PFSK-1 (cell line): ENCODE results near the gene SASH3.

ENCODE experiments used
- FOXP2 ChIP-seq: optimal IDR thresholded peaks from 2 replicates; pipeline ENCODE3; 2011; ENCODE audit warnings: borderline replicate concordance, control low read depth, inconsistent platforms; ENCODE audit not compliant: insufficient read depth; ENCODE audit errors: extremely low read length, extremely low read depth
- POLR2AphosphoS5 ChIP-seq: IDR thresholded peaks from 2 replicates; pipeline ENCODE4 v1.6.1; 2012; ENCODE audit warnings: low read depth, mild to moderate bottlenecking, control low read depth, low read length, moderate library complexity
- SIN3A ChIP-seq: IDR thresholded peaks from 2 replicates; pipeline ENCODE4 v1.6.1; 2012; ENCODE audit warnings: mild to moderate bottlenecking, low read length, moderate library complexity, borderline replicate concordance; ENCODE audit not compliant: insufficient read depth
- TAF1 ChIP-seq: IDR thresholded peaks from 2 replicates; pipeline ENCODE4 v1.6.1; 2012; ENCODE audit warnings: low read length, control low read depth, borderline replicate concordance; ENCODE audit not compliant: insufficient read depth
- TF ChIP-seq, protein P1 (sequence below), 2 experiments: IDR thresholded peaks; 2 replicates each; pipeline versions ENCODE4 v1.6.1 to v1.8.0; 2011 to 2012; ENCODE audit warnings: low read depth in 2 of 2, low read length in 2 of 2, control low read depth in 1 of 2, inconsistent platforms in 1 of 2, mild to moderate bottlenecking in 1 of 2, moderate library complexity in 1 of 2; ENCODE audit not compliant: insufficient read depth in 1 of 2

The SASH3 gene

DNA sequence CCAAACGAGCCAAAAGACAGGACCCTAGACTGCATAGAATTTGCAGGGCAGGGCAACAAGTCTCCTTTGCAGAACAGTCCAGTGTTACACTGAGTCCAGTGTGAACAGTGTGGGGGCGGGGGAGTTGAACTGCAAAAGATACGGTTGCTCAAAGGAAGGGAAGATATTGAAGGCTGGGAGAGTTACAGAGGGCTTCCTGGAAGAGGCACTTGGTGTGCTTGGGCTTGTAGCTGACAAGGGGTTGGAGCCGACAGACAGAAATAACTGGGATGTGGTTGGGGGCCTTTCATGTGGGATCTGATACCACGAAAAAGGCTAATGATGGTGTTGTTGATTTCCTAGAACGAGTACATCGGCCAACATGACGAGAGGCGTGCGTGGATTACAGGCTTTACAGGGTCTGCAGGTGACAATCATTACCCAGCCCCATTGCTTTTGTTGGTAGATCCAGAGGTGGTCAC, 34.9 kb upstream of the SASH3 start:
- TF ChIP-seq, protein P1, sequence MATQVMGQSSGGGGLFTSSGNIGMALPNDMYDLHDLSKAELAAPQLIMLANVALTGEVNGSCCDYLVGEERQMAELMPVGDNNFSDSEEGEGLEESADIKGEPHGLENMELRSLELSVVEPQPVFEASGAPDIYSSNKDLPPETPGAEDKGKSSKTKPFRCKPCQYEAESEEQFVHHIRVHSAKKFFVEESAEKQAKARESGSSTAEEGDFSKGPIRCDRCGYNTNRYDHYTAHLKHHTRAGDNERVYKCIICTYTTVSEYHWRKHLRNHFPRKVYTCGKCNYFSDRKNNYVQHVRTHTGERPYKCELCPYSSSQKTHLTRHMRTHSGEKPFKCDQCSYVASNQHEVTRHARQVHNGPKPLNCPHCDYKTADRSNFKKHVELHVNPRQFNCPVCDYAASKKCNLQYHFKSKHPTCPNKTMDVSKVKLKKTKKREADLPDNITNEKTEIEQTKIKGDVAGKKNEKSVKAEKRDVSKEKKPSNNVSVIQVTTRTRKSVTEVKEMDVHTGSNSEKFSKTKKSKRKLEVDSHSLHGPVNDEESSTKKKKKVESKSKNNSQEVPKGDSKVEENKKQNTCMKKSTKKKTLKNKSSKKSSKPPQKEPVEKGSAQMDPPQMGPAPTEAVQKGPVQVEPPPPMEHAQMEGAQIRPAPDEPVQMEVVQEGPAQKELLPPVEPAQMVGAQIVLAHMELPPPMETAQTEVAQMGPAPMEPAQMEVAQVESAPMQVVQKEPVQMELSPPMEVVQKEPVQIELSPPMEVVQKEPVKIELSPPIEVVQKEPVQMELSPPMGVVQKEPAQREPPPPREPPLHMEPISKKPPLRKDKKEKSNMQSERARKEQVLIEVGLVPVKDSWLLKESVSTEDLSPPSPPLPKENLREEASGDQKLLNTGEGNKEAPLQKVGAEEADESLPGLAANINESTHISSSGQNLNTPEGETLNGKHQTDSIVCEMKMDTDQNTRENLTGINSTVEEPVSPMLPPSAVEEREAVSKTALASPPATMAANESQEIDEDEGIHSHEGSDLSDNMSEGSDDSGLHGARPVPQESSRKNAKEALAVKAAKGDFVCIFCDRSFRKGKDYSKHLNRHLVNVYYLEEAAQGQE (IDR thresholded peaks at IDR 0.05; ENCODE audit: insufficient read depth in 1 of 2, low read depth in 2 of 2, low read length in 2 of 2) = no peak
- TF ChIP-seq SIN3A (no peak), TAF1 (no peak)

DNA sequence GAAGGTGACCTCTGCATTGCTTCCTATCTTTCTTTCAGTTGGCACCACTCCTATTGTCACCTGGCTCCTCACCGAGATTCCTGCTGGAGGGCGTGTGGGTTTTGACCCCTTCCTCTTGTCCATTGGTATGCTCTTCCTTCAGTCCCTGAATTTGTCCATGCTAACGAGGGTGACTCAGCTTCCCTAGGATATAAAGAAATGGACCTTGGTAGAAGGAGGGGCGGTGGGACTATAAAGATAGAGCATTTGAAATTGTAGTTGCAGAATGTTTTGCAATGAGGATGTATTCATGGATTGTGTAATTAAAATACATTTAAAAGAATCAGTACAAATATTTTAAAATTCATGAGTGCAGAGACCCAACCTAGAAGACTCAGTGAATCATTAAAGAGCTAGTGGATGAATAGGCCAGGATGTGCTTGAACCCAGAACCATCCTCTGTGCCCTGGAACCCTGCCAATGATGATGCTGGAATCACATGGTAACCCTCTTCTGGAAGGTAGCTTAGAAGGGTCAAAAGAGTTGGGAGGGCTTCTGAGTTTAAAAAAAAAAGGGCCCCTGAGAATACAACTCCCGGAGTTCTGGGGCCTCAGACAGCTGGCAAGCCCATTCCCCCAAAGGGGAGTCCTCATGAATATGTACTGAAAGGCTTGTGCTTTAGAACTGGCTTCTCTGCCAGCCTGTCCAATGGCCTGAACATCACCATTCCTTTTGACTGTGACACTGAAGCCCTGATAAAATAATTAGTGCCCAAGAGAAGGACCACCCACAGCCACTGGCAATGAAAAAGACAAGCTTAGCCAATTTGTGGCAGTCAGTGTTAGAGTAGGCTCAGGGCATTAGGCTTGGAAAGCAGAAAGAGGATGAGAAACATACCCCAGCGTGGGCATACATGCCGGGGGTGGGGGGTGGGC, 32.9 kb upstream of the SASH3 start:
- TF ChIP-seq POLR2AphosphoS5 (no peak), SIN3A (no peak), FOXP2 (no peak), TAF1 (no peak)
- TF ChIP-seq, protein P1 (IDR thresholded peaks at IDR 0.05; ENCODE audit: insufficient read depth in 1 of 2, low read depth in 2 of 2, low read length in 2 of 2) = no peak

DNA sequence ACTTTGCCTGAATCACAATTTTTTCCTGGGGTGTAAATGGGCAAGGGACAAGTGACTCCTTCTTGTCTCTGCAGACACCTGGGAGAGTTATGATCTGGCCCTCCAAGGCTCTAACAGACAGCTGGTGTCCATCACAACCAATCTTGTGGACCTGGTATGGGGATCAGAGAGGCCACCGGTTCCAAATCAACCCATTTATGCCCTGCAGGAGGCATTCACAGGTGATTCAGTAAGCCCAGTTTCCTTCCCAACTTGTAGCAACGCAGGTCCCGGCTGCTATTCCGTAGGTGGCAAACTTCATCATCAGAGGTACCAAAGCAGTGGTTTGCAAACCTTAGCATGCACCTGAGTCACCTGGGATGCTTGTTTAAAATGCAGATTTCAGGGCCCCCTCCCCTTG, 32.2 kb upstream of the SASH3 start:
- TF ChIP-seq POLR2AphosphoS5 = no peak
- TF ChIP-seq, protein P1 (IDR thresholded peaks at IDR 0.05; ENCODE audit: insufficient read depth in 1 of 2, low read depth in 2 of 2, low read length in 2 of 2) = no peak

DNA sequence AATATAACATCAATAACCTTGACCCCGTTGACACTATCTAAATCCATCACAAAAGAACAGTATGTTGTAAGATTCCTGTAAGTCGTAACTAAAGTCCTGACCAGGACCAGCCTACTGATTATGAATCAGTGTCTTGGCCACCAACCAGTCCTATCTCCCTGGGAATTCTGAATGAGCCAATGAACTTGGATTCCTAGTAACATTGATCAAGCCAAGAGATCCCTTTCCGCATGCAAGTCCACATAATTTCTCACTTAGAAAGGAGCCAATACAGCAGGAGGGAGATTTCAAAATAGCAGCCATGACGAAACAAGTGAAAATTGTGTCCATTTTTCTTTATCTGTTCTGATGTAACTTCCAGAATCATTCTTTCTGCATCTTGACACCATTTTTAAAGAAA, 31.4 kb upstream of the SASH3 start:
- TF ChIP-seq, protein P1 (IDR thresholded peaks at IDR 0.05; ENCODE audit: insufficient read depth in 1 of 2, low read depth in 2 of 2, low read length in 2 of 2) = no peak
- TF ChIP-seq POLR2AphosphoS5 (no peak), TAF1 (no peak), FOXP2 (no peak), SIN3A (no peak)

DNA sequence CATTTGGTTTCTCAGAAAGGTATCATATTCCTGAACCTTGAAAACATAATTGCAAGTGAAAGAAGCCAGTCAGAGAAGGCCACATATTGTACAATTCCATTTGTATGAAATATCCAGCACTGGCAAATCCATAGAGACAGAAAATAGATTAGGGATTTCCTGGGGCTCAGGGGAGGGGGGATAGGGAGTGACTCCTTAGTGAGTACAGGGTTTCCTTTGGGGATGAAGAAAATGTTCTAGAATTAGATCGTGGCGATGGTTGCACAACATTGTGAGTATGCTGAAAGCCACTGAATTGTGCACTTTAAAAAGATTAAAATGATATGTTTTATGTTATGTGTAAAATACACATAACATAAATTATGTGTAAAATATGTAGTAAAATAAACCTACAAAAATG, 30.7 kb upstream of the SASH3 start:
- TF ChIP-seq SIN3A (no peak), TAF1 (no peak), POLR2AphosphoS5 (no peak), FOXP2 (no peak)
